Measurements from ENCODE around the gene HAVCR2.
"Not testable (repeated sequence)": the region's sequence is repeated elsewhere in the genome, so short reads cannot be mapped to it uniquely, and the experiment has no call there.

HAVCR2 gene

DNA sequence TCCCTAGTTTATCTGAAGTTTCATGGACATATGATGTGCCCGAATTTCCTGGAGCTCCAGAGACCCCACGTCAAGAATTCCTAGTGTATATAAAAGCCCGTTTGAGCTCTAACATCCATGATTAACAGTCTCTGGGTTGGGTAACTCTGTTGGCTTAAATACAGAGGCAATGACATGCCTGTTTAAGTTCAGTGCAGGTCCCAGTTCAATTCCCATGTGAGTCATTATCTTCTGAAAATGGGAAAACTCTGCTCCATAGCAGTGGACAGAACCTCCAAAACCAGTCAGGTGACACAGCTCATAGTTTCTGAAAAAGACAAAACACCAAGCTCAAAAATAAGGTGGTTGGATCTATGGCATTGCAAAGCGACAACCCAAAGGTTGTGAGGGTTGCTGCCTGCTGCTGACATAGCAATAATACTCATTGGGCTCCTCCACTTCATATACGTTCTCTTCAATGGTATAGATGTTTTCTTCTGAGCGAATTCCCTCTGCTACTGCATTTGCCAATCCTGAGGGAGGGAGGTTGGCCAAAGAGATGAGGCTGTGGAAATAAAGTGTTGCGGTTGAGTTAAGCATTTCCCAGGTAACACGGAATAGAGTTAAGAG, 22.0 kb downstream of the HAVCR2 start:
- no peak for DNase-seq

DNA sequence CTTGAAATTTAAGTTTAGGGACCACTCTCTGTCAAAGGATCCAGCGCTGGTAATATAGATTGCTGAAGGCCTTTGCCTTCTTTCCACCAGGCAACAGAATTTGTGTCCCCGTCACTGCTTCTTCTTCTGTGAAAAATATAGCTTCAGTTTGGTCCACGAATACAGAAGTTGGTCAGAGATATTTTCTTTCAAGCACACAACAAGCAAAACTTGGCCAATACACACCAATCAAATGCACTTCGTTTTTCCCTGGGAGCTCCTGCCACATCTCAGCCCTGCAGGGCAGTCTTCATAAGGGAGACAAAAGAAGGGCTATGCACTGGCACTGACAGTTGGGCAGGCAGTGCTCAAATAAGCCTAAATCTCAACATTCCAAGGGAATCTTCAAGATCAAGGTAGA, 22.9 kb downstream of the HAVCR2 start:
- DNase-seq, result no peak

DNA sequence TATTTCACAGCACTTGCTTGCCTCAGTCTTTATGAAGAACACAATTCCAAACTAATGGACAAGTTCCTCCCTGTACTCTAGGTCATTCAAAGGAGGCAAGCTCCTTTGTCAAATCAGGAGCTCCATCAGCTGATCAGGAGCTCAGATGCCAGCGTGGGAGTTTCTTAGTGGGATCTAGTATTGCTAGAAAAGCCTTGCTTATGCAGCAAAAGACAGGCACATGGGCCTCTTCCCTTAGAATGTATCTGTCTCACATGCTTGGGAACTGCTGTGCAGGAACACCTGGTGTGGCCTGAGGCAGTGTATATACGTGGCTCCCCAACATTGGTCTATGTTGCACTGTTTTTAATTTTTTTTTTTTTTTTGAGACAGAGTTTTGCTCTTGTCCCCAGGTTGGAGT, 28.6 kb downstream of the HAVCR2 start:
- no peak for DNase-seq

DNA sequence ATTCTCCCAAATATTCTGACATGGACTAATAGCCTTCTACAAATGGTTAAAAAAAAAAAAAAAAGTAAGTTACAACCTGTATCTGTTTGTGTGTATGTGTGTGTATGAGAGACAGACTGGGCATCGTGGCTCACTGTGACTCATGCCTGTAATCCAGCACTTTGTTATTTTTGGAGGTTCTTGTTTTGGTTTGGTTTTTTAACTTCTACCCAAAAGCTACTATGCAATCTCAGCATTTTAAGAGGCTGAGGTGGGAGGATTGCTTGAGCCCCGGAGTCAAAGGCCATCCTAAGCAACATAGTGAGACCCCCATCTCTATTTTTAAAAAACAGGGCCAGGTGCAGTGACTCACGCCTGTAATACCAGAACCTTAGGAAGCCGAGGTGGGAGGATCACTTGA, 32.3 kb downstream of the HAVCR2 start:
- DNase-seq, result no peak

DNA sequence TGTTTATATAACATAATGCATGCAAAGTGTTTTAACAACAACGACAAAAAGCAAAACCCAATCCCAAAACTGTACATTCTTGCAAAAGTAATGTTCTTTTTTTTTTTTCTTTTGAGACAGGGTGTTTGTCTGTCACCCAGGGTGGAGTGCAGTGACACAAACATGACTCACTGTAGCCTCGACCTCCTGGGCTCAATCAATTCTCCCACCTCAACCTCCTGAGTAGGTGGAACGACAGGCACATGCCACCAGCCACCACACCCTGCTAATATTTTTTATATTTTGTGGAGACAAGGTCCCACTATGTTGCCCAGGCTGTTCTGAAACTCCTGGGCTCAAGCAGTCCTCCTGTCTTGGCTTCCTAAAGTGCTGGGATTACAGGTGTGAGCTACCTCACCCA, 36.3 kb downstream of the HAVCR2 start:
- no peak for DNase-seq

DNA sequence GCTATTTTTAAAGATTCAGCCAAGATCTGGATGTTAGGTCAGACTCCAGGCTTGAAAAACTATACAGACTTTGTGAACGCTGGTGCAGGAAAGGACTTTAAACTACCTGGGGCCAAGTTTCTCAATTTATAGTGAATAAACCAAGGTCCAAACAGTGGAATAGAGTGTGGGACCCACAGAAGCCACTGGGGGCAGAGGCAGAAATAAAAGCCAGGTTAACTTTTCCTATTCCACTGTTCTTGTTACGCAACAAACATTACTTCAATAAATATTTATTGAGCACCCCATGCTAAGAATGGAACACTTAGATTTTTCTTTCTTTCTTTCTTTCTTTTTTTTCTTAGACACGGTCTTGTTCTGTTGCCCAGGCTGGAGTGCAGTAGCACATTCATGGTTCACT, 38.9 kb downstream of the HAVCR2 start:
- DNase-seq, result no peak

DNA sequence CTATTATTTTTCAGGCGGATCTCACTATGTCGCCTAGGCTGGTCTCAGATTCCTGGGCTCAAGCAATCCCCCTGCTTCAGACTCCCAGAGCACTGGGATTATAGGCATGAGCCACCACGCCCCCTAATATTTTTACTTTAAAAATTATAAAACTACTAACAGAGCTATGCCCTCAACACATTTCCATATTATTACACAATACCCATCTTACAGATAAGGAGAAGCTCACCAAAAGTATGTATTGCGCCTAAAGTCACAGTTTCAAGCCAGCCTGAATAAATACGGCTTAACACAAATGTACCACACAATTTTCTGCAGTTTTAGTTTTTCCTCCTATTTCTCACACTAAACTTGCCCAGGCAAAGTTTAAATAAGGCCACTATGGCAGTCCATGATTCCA, 40.1 kb downstream of the HAVCR2 start:
- DNase-seq, result no peak

DNA sequence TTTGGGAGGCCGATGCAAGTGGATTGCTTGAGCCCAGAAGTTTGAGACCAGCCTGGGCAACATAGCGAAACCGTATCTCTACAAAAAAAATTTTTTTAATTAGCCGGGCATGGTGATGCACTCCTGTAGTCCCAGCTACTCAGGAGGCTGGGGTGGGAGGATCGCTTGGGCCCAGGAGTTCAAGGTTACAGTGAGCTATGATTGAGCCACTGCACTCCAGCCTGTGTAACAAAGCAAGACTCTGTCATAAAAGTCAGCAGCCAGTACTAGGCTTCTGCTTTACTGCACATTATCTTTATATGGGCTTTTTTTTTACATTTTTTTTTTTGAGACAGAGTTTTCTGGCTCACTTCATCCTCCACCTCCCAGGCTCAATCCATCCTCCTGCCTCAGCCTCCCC, 40.5 kb downstream of the HAVCR2 start:
- DNase-seq, result no peak

DNA sequence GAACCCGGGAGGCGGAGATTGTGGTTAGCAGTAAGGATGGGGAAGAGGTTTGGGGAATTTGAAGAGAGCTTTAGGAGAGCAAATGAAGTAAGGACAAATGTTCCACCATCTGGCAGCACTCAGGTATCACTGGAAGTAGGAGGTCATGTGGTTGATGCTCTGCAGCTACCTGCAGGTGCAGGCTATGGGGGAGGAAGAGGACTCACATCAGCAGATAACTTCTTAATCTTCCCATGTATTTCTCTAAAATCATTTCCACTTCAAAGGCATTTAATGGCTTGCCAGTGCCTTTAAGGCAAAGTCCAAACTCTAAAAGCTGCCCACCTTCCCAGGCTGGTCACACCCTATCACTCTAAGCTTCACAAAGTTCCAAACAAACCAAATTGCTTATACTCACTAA, 41.8 kb downstream of the HAVCR2 start:
- DNase-seq, result no peak

DNA sequence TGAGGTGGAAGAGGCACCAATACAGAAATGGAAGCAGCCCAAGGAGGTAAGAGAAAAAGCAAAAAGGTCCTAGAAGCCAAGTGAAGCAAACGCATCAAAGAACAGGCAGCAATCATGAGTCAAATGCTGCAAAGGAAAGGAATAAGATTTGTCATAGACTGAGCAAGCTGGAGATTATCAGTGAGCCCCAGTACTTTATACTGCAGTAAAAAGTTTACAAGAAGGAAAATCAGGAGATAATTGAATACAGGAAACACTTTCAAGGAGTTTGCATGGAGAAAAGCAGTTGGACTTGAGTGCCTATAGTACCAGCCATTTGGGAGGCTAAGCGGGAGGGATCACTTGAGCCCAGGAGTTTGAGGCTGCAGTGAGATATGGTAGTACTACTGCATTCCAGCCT, 42.8 kb downstream of the HAVCR2 start:
- no peak for DNase-seq

DNA sequence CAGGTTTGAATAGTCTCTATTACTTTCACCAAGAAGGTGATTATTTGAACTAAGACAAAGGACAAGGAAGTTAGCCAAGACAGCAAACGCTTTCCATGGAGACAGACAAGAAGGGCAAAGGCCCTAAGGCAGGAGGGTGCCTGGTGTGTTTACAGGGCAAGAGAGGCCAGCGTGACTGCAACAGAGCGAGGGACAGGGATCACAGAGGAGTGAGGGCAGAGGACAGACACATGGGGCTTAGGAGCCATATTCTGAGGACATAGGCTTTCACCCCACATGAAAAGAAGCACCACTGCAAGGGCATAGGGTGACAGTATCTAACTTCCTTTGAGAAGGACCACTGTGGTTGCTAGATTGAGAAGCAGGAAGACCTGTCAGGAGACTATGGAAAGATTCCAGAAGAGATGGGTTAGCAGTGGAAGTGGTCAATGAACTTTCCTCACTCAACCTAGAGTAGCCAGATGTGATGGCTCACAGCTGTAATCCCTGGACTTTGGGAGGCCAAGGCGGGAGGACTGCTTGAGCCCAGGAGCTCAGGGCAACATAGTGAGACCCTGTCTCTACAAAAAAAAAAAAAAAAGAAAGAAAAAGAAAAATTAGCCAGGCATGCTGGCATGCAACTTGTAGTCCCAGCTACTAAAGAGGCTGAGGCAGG, 44.9 kb downstream of the HAVCR2 start:
- DNase-seq, result no peak

DNA sequence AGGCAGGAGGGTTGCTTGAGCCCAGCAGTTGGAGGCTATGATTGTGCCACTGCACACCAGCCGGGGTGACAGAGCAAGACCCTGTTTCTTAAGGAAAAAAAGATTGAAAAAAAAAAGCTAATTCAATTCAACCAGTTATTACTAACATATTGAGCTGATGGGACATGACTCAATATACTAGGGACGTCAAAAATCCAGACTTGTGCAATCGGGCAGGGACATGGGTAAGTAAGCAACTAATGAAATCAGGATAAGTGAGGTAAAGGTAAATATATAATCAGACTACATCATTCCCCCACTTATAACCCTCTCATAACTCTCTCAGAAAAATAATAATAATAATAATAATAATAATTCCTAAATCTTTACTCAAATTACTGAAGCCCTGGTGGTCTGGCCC, 49.0 kb downstream of the HAVCR2 start:
- DNase-seq, result no peak

DNA sequence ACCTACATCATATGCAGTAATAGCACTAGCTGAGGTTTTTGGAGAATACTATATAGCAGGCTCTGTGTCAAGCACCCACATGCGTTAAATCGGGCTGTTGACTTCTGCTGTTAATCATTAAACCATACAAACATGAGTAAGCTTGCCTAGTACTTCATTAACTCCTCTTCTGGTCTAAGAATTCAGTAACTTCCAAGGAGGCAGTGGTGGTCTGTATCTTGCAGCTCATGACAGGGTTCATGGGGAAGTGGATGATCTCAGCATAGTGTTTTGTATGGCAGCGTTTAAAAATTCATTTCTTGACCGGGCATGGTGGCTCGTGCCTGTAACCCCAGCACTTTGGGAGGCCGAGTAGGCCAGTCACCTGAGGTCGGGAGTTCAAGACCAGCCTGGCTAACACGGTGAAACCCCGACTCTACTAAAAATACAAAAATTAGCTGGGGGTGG, 49.7 kb downstream of the HAVCR2 start, which contains the start of gene HAVCR1:
Gene HAVCR1, minus strand, starts transcription at position 24 of the 447 bp plus-strand sequence. CDS start 1,173 bp downstream, outside the sequence.
- no peak for DNase-seq

DNA sequence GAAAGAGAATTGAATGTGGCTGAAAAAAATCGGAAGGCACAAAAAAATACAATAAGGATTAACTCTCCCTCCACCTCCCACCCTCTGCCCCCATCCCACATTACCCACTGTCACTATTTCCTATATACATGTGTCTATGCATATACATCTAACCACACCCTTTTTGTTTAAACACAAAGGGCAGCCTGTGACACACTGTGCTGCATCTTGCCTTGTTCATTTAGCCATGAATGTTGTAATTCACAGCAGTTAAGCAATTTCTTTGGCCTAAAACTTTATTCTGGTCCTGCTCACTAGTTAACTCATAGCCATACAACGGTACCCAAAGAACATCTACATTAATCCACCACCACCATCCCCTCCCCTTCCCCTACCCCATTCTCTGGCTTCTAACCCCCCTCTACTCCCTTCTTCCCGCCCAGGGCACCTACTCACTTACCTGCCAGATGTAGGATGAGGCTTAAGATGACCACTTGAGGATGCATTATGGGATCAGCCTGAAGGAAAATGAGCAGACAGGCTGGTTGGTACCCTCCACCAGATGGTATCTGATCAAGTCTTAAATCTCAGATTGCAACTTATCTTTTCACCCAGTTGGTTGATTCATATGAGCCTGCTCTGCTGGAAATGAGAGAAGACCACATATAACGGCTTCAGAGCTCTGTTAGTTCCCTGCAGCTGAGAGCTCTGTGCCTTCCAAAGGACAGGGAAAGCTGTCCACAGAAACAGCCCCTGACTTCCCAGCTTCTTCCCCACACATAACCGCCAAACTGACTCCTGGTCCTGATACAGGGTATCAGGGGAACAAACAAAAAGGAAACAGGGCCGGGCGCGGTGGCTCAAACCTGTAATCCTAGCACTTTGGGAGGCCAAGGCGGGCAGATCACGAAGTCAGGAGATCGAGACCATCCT, 51.1 kb downstream of the HAVCR2 start:
- DNase-seq, result no peak

DNA sequence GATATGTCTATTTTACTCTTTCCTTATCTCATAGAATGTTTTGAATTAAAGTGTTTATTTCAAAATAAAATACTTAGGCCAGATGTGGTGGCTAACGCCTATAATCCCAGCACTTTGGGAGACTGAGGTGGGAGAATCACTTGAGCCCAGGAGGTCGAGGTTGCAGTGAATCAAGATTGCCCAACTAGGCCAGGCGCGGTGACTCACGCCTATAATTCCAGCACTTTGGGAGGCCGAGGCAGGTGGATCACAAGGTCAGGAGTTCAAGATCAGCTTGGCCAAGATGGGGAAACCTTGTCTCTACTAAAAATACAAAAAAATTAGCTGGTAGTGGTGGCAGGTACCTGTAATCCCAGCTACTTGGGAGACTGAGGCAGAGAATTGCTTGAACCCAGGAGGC, 52.0 kb downstream of the HAVCR2 start:
- not testable (repeated sequence) for DNase-seq

DNA sequence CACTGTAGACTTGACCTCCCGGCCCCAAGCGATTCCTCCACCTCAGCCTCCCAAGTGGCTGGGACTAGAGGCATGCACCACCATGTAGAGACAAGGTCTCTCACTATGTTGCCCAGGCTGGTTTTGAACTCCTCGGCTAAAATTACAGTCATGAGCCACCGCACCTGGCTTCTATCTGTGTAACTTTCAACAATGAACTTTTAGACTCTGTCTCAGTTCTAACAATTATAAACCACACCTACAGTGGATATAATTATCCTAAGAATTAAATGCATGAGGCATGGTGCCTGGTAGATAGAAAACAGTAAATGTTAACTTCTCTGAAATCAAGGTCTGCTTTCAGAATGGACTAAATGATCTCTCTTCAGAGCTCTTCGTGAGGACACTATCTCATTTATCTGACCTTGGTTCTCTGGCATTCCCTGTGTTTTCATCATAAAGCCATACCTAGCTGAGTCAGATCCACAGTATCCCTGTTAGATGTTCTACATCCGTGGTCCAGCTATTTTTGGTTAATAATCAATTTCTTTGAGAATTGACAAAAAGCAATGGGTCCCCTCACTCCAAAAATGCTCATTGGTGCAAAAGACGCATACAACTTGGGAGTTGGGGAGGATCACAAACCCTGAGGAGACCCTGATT, 57.1 kb downstream of the HAVCR2 start:
- no peak for DNase-seq

DNA sequence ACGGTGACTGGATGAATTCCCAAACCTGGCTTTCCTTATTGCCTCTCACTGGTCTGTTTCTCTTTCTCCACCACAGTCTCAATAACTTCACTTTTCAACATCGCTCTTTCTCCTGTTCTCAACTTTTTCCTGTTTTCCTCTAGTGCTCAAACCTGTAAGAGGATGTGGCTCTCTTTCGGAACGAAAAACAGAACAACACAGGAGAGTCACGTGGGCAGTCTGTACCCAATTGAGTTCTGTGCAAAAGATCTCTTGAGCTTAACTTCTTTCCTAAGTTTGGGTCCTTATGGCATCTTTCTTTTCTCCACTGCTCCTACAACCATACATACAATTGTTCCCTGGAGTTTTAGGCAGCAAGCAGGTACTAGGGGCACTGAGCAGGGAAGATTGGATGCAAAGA, 58.8 kb downstream of the HAVCR2 start:
- DNase-seq, result no peak

DNA sequence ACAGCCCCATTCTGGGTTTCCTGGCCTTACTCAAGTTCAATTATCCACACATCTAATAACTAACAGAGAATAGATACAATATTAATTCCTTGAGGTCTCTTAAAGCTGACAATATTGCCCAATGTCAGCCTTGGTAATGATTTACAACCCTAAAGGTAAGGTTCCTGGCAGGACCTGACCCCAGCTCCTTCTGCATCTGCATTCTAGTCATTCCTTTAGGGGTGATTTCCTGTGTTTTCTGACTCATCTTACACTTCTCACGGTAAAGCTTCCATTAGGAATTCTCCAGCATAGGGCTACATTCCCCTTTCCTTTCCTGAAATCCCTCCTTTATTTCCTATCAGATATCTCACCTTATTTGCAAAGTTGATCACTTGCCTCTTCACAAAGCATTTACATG, 59.2 kb downstream of the HAVCR2 start:
- no peak for DNase-seq

DNA sequence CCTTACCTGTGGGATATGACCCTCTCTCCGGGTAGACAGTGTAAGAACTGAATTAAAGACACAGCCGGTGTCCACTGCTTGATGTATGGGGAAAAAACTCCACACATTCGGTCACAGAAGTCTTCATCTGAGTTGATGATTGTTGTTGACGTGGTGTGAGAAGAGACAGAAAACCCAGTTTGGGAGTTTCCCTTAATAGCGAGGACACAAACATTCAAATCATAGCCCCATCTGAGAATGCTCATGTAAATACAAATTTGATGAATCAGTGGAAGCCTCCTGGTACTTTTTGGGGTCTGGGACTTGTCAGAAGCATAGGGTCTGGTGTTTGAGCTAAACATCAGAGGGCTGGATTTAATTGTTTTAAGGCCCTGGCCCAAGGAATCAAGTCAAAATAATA, 60.9 kb downstream of the HAVCR2 start:
- no peak for DNase-seq

DNA sequence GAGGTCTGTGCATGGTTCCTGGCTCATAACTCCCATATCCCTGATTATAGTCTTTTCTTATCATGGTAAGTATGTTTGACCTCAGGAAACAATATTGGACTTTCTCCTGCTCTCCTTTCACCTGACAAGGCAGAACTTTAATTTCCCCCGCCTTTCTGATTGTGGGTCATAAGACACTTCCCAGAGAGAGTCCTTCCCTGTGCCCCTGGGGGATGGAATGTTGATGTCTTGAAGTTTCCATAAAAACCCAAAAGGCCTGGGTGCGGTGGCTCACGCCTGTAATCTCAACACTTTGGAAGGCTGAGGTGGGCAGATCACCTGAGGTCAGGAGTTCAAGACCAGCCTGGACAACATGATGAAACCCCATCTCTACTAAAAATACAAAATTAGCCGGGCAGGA, 61.8 kb downstream of the HAVCR2 start:
- DNase-seq, result not testable (repeated sequence)

DNA sequence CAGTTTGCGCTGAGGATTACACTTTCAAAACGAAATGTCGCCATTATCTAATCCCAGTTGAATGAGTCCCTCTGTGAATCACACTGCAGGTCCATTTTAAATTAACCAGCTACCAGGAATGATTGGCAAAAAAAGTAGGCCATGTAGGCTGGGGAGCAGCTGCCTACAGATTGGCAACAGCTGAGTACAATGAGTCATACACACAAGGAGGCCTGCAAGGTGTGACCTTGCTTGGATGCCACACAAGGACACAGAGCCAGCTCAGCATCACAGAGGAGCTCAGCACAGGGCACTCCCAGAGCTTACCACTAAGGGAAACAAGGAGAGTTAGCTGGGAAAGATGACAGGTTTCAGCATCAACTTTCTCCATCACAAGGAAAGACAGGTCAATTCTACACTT, 62.8 kb downstream of the HAVCR2 start:
- DNase-seq, result no peak

DNA sequence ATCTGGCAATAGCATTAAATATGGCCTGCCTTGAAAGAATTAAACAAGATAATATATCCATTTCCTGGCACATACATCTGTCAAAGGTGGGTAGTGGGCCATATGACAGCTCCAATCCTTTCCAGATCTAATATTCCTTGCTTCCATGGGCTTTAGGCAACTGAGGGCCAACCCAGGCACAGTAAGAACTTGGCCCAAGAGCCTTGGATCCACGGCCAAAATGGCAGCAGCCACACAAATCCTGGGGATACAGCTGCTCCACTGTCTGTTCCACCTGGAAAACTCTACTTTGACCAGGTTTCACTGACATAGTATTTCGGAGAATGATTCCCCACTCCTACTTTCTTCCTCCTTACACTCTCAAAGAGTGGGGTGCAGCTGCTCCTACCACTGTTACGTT, 63.2 kb downstream of the HAVCR2 start:
- DNase-seq, result no peak

DNA sequence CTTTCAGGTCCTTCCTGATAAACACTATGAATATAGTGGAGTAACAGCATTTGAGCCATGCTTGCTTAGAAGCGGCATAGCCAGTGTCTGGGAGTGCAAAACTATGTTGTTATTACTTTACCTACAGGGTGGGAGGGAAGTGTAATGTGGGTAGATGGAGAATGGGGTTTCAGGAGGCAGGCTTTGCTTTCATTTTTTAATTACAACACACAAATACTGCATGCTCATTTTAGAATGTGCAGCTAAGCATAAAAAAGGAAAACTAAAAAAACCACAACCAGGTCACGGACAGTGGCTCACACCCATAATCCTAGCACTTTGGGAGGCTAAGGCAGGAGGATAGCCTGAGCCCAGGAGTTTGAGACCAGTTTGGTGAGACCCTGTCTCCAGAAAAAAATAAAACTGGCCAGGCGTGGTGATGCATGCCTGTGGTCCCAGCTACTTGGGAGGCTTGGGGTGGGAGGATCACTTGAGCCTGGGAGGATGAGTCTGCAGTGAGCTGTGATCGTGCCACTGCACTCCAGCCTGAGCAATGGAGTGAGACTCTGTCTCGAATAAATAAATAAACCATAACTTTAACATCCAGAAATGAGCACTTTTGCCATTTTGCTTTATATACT, 70.2 kb downstream of the HAVCR2 start:
- DNase-seq, result no peak
